Neural cell (in vitro differentiated cells): ENCODE results near the gene CAV2. TPM values are rescaled to one million over a fixed set of nuclear protein-coding genes. Genes with fewer than 3 reads are reported as not detected.

ENCODE experiments used
- H2AFZ ChIP-seq: fragments of 200-600, 300-800 bp; sonication (generic), shearing (Covaris generic); 2 replicates; pipeline ENCODE4 v1.6.0; 2014; ENCODE audit warnings: low read depth, mild to moderate bottlenecking, antibody characterized with exemption, low read length, moderate library complexity
- H3F3A ChIP-seq: fragments of 200-600 bp; shearing (Covaris generic); 2 replicates; pipeline ENCODE4 v1.6.1; 2016; ENCODE audit warnings: mild to moderate bottlenecking, moderate library complexity, mixed read lengths, antibody characterized with exemption, low read length; ENCODE audit not compliant: insufficient read depth, poor library complexity, severe bottlenecking
- H3K27ac ChIP-seq: fragments of 200-600, 300-800 bp; sonication (generic), shearing (Covaris generic); 2 replicates; pipeline ENCODE4 v1.5.1; 2014; ENCODE audit warnings: mild to moderate bottlenecking, low read length, moderate library complexity
- H3K27me3 ChIP-seq: fragments of 300-800, 200-600 bp; sonication (generic), shearing (Covaris generic); 2 replicates; pipeline ENCODE4 v1.6.0; 2014; ENCODE audit warnings: mild to moderate bottlenecking, low read depth, low read length, moderate library complexity; ENCODE audit not compliant: insufficient read depth
- H3K36me3 ChIP-seq: fragments of 300-800, 200-600 bp; sonication (generic), shearing (Covaris generic); 2 replicates; pipeline ENCODE4 v1.5.1; 2014; ENCODE audit warnings: mild to moderate bottlenecking, antibody characterized with exemption, low read length, moderate library complexity; ENCODE audit not compliant: insufficient read depth
- H3K4me2 ChIP-seq: fragments of 300-800, 200-600 bp; sonication (generic), shearing (Covaris generic); 2 replicates; pipeline ENCODE4 v1.6.0; 2014; ENCODE audit warnings: mild to moderate bottlenecking, low read length
- H3K4me3 ChIP-seq: fragments of 300-800, 200-600 bp; sonication (generic), shearing (Covaris generic); 2 replicates; pipeline ENCODE4 v1.5.1; 2014; ENCODE audit warnings: mild to moderate bottlenecking, low read length, moderate library complexity
- H3K79me2 ChIP-seq: fragments of 200-600 bp; shearing (Covaris generic); replicated peaks from 2 replicates; pipeline ENCODE4 v1.6.0; 2014; ENCODE audit warnings: mild to moderate bottlenecking, low read length, moderate library complexity; ENCODE audit not compliant: insufficient read depth
- H3K9ac ChIP-seq: fragments of 300-800, 200-600 bp; sonication (generic), shearing (Covaris generic); 2 replicates; pipeline ENCODE4 v1.6.1; 2016; ENCODE audit warnings: mild to moderate bottlenecking, low read length, mixed read lengths
- H3K9me2 ChIP-seq: fragments of 200-600 bp; shearing (Covaris generic); 2 replicates; pipeline ENCODE4 v1.6.1; 2016; ENCODE audit warnings: mild to moderate bottlenecking, low read length, mixed read lengths; ENCODE audit not compliant: insufficient read depth
- H3K9me3 ChIP-seq: fragments of 200-600, 300-800 bp; sonication (generic), shearing (Covaris generic); 2 replicates; pipeline ENCODE4 v1.6.1; 2016; ENCODE audit warnings: mild to moderate bottlenecking, mixed run types, low read length, moderate library complexity, mixed read lengths
- H4K20me1 ChIP-seq: fragments of 200-600 bp; shearing (Covaris generic); 2 replicates; pipeline ENCODE4 v1.6.1; 2016; ENCODE audit warnings: mild to moderate bottlenecking, mixed run types; ENCODE audit not compliant: insufficient read depth
- CTCF ChIP-seq: fragments of 450-650 bp; IDR thresholded peaks from 2 replicates; pipeline ENCODE4 v1.5.1; 2014; ENCODE audit warnings: antibody characterized with exemption, mild to moderate bottlenecking, moderate library complexity; ENCODE audit not compliant: poor library complexity, severe bottlenecking
- EP300 ChIP-seq: fragments of 450-650 bp; conservative IDR thresholded peaks from 2 replicates; pipeline ENCODE4 v1.6.1; 2014; ENCODE audit warnings: antibody characterized with exemption, mild to moderate bottlenecking, moderate library complexity; ENCODE audit not compliant: poor library complexity, severe bottlenecking
- EZH2 ChIP-seq: fragments of 200-600, 300-800 bp; shearing (Covaris generic), sonication (generic); IDR thresholded peaks from 2 replicates; pipeline ENCODE4 v1.6.1; 2014; ENCODE audit warnings: antibody characterized with exemption, low read length, borderline replicate concordance, mild to moderate bottlenecking; ENCODE audit not compliant: insufficient read depth, poor library complexity, severe bottlenecking
- MXI1 ChIP-seq: fragments of 450-650 bp; conservative IDR thresholded peaks from 2 replicates; pipeline ENCODE4 v1.6.1; 2014; ENCODE audit warnings: antibody characterized with exemption, mild to moderate bottlenecking; ENCODE audit not compliant: poor library complexity, severe bottlenecking
- POLR2AphosphoS5 ChIP-seq: IDR thresholded peaks from 2 replicates; pipeline ENCODE4 v1.6.1; 2012
- RAD21 ChIP-seq: fragments of 450-650 bp; conservative IDR thresholded peaks from 2 replicates; pipeline ENCODE4 v1.6.1; 2014; ENCODE audit warnings: antibody characterized with exemption, mild to moderate bottlenecking, moderate library complexity
- REST ChIP-seq: IDR thresholded peaks from 2 replicates; pipeline ENCODE4 v1.6.1; 2012; ENCODE audit warnings: borderline replicate concordance
- SMC3 ChIP-seq: fragments of 450-650 bp; conservative IDR thresholded peaks from 2 replicates; pipeline ENCODE4 v1.6.1; 2014; ENCODE audit warnings: antibody characterized with exemption, mild to moderate bottlenecking, moderate library complexity; ENCODE audit not compliant: poor library complexity
- TAF1 ChIP-seq: IDR thresholded peaks from 2 replicates; pipeline ENCODE4 v1.6.1; 2012; ENCODE audit warnings: low read depth
- polyA plus RNA-seq: library from polyadenylated mRNA; depleted of rRNA; stranded (reverse); fragments of >200 nt; gene quantifications from 2 replicates; pipeline ENCODE4 v1.2.3, GENCODE V29; 2014

Gene CAV2
- polyA plus RNA-seq, 1 donor from 2014 or later: not detected

- Histone ChIP-seq H3K9me2 (no peaks in the 10 kb centered on the region), H3K4me3 (no peak overlapping the region), H3K79me2 (no peaks in the 10 kb centered on the region), H3K9ac (no peak overlapping the region), H3F3A (no peaks in the 10 kb centered on the region), H4K20me1 (no peaks in the 10 kb centered on the region), H3K9me3 (no peaks in the 10 kb centered on the region), H3K4me2 (no peak overlapping the region), H3K36me3 (no peaks in the 10 kb centered on the region), H3K27ac (no peak overlapping the region), H3K27me3 (no peaks in the 10 kb centered on the region), H2AFZ (no peak overlapping the region)
- TF ChIP-seq EP300 (no peak), RAD21 (no peak), EZH2 (no peak), MXI1 (no peak), POLR2AphosphoS5 (no peak), REST (no peak), CTCF (no peak), TAF1 (no peak), SMC3 (no peak)
These were observed 53.8 kb downstream of the CAV2 start for GRCh38 chr7:116553168-116553964.

- H3F3A ChIP-seq: no peaks in the 10 kb centered on the region
- H3K27me3 ChIP-seq: no peaks in the 10 kb centered on the region
- H3K9me2 ChIP-seq: no peaks in the 10 kb centered on the region
- H3K36me3 ChIP-seq: no peaks in the 10 kb centered on the region
- H3K4me2 ChIP-seq: no peak overlapping the region
- H3K27ac ChIP-seq: no peak overlapping the region
- no peaks in the 10 kb centered on the region for H4K20me1 ChIP-seq
- H2AFZ ChIP-seq: no peak overlapping the region
- H3K4me3 ChIP-seq: no peak overlapping the region
- H3K79me2 ChIP-seq: no peaks in the 10 kb centered on the region
- no peaks in the 10 kb centered on the region for H3K9me3 ChIP-seq
- TF ChIP-seq EZH2: no peak
- no peak for TF ChIP-seq POLR2AphosphoS5
- TF ChIP-seq SMC3: no peak
- TF ChIP-seq MXI1: no peak
- TF ChIP-seq REST: no peak
- TF ChIP-seq EP300: no peak
- TF ChIP-seq CTCF: no peak
- TF ChIP-seq TAF1: no peak
- no peak for TF ChIP-seq RAD21
- H3K9ac ChIP-seq: no peak overlapping the region
These were observed 54.9 kb downstream of the CAV2 start for GRCh38 chr7:116554436-116554835.
